Esophagus muscularis mucosa (tissue), 4 donors: Measurements from ENCODE around the gene GABRA4. TPM values are rescaled to one million over a fixed set of nuclear protein-coding genes. Genes with fewer than 3 reads are reported as not detected.

Experiments used
- DNase-seq: peaks from one replicate; pipeline ENCODE4 v3.0.0-alpha.2; 2017; ENCODE audit errors: extremely low spot score
- H3K27ac ChIP-seq, 4 donors: fragments of 200-600 bp; sonication (generic); replicated peaks in 1 of 4; 1 replicate in 3 of 4; 2 replicates in 1 of 4; pipeline ENCODE4 v1.5.1; 2016 to 2019; ENCODE audit warnings: mild to moderate bottlenecking in 1 of 4
- H3K27me3 ChIP-seq, 4 donors: fragments of 200-600 bp; sonication (generic); one replicate each; pipeline versions ENCODE4 v1.5.1 to v1.6.0; 2016 to 2019
- H3K36me3 ChIP-seq, 4 donors: fragments of 200-600 bp; sonication (generic); one replicate each; pipeline ENCODE4 v1.5.1; 2016 to 2019
- H3K4me1 ChIP-seq, 4 donors: fragments of 200-600 bp; sonication (generic); one replicate each; pipeline ENCODE4 v1.5.1; 2016 to 2019
- H3K4me3 ChIP-seq, 4 donors: fragments of 200-600 bp; sonication (generic); 1 replicate in 2 of 4; 2 replicates in 2 of 4; pipeline ENCODE4 v1.5.1; 2016 to 2019; ENCODE audit warnings: mild to moderate bottlenecking in 4 of 4, moderate library complexity in 1 of 4
- H3K9me3 ChIP-seq, 4 donors: fragments of 200-600 bp; sonication (generic); 1 replicate in 3 of 4; 2 replicates in 1 of 4; pipeline ENCODE4 v1.5.1; 2016 to 2019
- CTCF ChIP-seq, 3 experiments: fragments of 200-600 bp in 2 of 3; fragments of 450-650 bp in 1 of 3; sonication (generic) in 2 of 3; IDR thresholded peaks; one replicate each; pipeline ENCODE4 v1.5.1; 2017 to 2019; ENCODE audit warnings: antibody characterized with exemption in 3 of 3, mild to moderate bottlenecking in 2 of 3, moderate library complexity in 1 of 3
- EP300 ChIP-seq: sonication (generic); formaldehyde crosslinking; IDR thresholded peaks from one replicate; pipeline ENCODE4 v1.6.1; 2017; ENCODE audit warnings: antibody characterized with exemption
- POLR2A ChIP-seq: fragments of 450-650 bp; IDR thresholded peaks from one replicate; pipeline ENCODE4 v1.6.1; 2017; ENCODE audit warnings: antibody characterized with exemption, moderate library complexity, mild to moderate bottlenecking, low read depth
- POLR2AphosphoS5 ChIP-seq, 2 donors: sonication (generic); formaldehyde crosslinking; IDR thresholded peaks; one replicate each; pipeline ENCODE4 v1.6.1; 2017; ENCODE audit warnings: antibody characterized with exemption in 2 of 2
- WGBS: methylation state at CpG from one replicate; pipeline ENCODE4 v1.1.5; 2018; 5-methylcytosine and 5-hydroxymethylcytosine counted together
- intact Hi-C: fragments of 100-400 bp; cut with DNase I; formaldehyde crosslinking; loops from one replicate; pipeline ENCODE4 v1.15.1; 2023
- total RNA-seq, 4 donors: library from RNA; depleted of rRNA; stranded (reverse); fragments of >200 nt; gene quantifications; one replicate each; pipeline versions ENCODE4 v1.1.0 to v1.2.1, GENCODE V29; 2016

The GABRA4 gene
- total RNA-seq, 4 donors from 2014 or later, result under 0.01 TPM; not detected in 2

- intact Hi-C loops, result no loop called here
- no peaks in the 10 kb centered on the region for H3K27me3 ChIP-seq
- no peak overlapping the region for H3K27ac ChIP-seq
- no peaks in the 10 kb centered on the region for H3K36me3 ChIP-seq
- no peaks in the 10 kb centered on the region for H3K9me3 ChIP-seq
- WGBS, result 64% methylated on average over 6 of the region's 6 CpGs
- peaks cover 0 to 8% (median 0%) of the 10 kb centered on the region in 4 donors for H3K4me1 ChIP-seq
- no peak overlapping the region for H3K4me3 ChIP-seq
- TF ChIP-seq POLR2A, result no peak
- TF ChIP-seq CTCF (IDR thresholded peaks at IDR 0.05), result no peak
- no peak for TF ChIP-seq EP300
- TF ChIP-seq POLR2AphosphoS5 (IDR thresholded peaks at IDR 0.05), result no peak
- no peak for DNase-seq
Observed at GRCh38 chr4:46946919-46947536, 46.4 kb downstream of the GABRA4 start.

- H3K4me1 ChIP-seq, result peaks cover 0 to 8% (median 0%) of the 10 kb centered on the region in 4 donors
- intact Hi-C loops, result no loop called here
- no peak overlapping the region for H3K4me3 ChIP-seq
- DNase-seq, result no peak
- H3K27ac ChIP-seq, result no peak overlapping the region
- no peaks in the 10 kb centered on the region for H3K27me3 ChIP-seq
- TF ChIP-seq POLR2AphosphoS5 (IDR thresholded peaks at IDR 0.05), result no peak
- no peak for TF ChIP-seq CTCF (IDR thresholded peaks at IDR 0.05)
- TF ChIP-seq EP300, result no peak
- no peak for TF ChIP-seq POLR2A
- H3K9me3 ChIP-seq, result no peaks in the 10 kb centered on the region
- H3K36me3 ChIP-seq, result no peaks in the 10 kb centered on the region
Observed at GRCh38 chr4:46945062-46945461, 48.3 kb downstream of the GABRA4 start.

- intact Hi-C loops, result no loop called here
- H3K9me3 ChIP-seq, result no peaks in the 10 kb centered on the region
- H3K4me3 ChIP-seq, result no peak overlapping the region
- no peaks in the 10 kb centered on the region for H3K36me3 ChIP-seq
- no peaks in the 10 kb centered on the region for H3K27me3 ChIP-seq
- no peak for DNase-seq
- TF ChIP-seq CTCF (IDR thresholded peaks at IDR 0.05), result no peak
- H3K4me1 ChIP-seq, result peaks cover 0 to 8% (median 0%) of the 10 kb centered on the region in 4 donors
- H3K27ac ChIP-seq, result no peak overlapping the region
- WGBS, result 89% methylated on average over 1 of the region's 1 CpG
Observed at GRCh38 chr4:46944345-46944744, 49.0 kb downstream of the GABRA4 start.

GRCh38 chr4:46937493-46937892 is 55.9 kb downstream of the GABRA4 start:
- intact Hi-C loops, result no loop called here
- Histone ChIP-seq H3K27me3 (no peaks in the 10 kb centered on the region), H3K9me3 (no peaks in the 10 kb centered on the region), H3K4me3 (no peak overlapping the region), H3K36me3 (no peaks in the 10 kb centered on the region), H3K27ac (no peak overlapping the region), H3K4me1 (no peaks in the 10 kb centered on the region)
- WGBS, result 67% methylated on average over 1 of the region's 1 CpG
- no peak for DNase-seq
- TF ChIP-seq EP300 (no peak), CTCF (IDR thresholded peaks at IDR 0.05) (no peak), POLR2A (no peak), POLR2AphosphoS5 (IDR thresholded peaks at IDR 0.05) (no peak)

GRCh38 chr4:46934726-46935125 is 58.7 kb downstream of the GABRA4 start:
- Histone ChIP-seq H3K36me3 (no peaks in the 10 kb centered on the region), H3K27me3 (no peaks in the 10 kb centered on the region), H3K4me3 (no peak overlapping the region), H3K4me1 (no peaks in the 10 kb centered on the region), H3K27ac (no peak overlapping the region), H3K9me3 (no peaks in the 10 kb centered on the region)
- intact Hi-C loops, result no loop called here
- 66% methylated on average over 2 of the region's 2 CpGs for WGBS
- TF ChIP-seq POLR2A (no peak), POLR2AphosphoS5 (IDR thresholded peaks at IDR 0.05) (no peak), EP300 (no peak), CTCF (IDR thresholded peaks at IDR 0.05) (no peak)
- no peak for DNase-seq
